ENCODE data around the gene TMEM121B.

- TF ChIP-seq POLR2A (IDR thresholded peaks at IDR 0.05) = no peak
- TF ChIP-seq CTCF (IDR thresholded peaks at IDR 0.05) = no peak
Measured at GRCh38 chr22:17086296-17086695, 34.9 kb downstream of the TMEM121B start.

Measured in testis (tissue), 2 donors.